OCI-LY1 (cell line): ENCODE results near the gene FAM200C.

ENCODE experiments used
- H2AFZ ChIP-seq: fragments of 200-600 bp; sonication (generic), shearing (Covaris generic); 2 replicates; pipeline ENCODE4 v1.6.0; 2014; ENCODE audit warnings: antibody characterized with exemption, mild to moderate bottlenecking, low read length
- H3F3A ChIP-seq: fragments of 200-600 bp; sonication (generic), shearing (Covaris generic); 2 replicates; pipeline ENCODE4 v1.6.0; 2014; ENCODE audit warnings: mild to moderate bottlenecking, antibody characterized with exemption, low read length, moderate library complexity; ENCODE audit not compliant: insufficient read depth
- H3K27ac ChIP-seq: fragments of 200-600 bp; sonication (generic); 2 replicates; pipeline ENCODE4 v1.5.1; 2014; ENCODE audit warnings: low read length, mixed run types, mild to moderate bottlenecking, low read depth; ENCODE audit not compliant: poor library complexity, severe bottlenecking
- H3K27me3 ChIP-seq: fragments of 200-600 bp; sonication (generic); 2 replicates; pipeline ENCODE4 v1.6.0; 2014; ENCODE audit warnings: antibody characterized with exemption, mild to moderate bottlenecking, low read length, moderate library complexity; ENCODE audit not compliant: insufficient read depth
- H3K36me3 ChIP-seq: fragments of 200-600 bp; sonication (generic); 2 replicates; pipeline ENCODE4 v1.6.1; 2014; ENCODE audit warnings: mild to moderate bottlenecking, antibody characterized with exemption, low read length, moderate library complexity, mixed read lengths; ENCODE audit not compliant: insufficient read depth
- H3K4me1 ChIP-seq: fragments of 200-600 bp; sonication (generic); 2 replicates; pipeline ENCODE4 v1.5.1; 2014; ENCODE audit warnings: mild to moderate bottlenecking, low read length, moderate library complexity; ENCODE audit not compliant: insufficient read depth, severe bottlenecking
- H3K4me2 ChIP-seq: fragments of 200-600 bp; sonication (generic), shearing (Covaris generic); 2 replicates; pipeline ENCODE4 v1.6.1; 2014; ENCODE audit warnings: low read length
- H3K4me3 ChIP-seq: fragments of 200-600 bp; sonication (generic); 2 replicates; pipeline ENCODE4 v1.5.1; 2014; ENCODE audit warnings: low read length, low read depth, mild to moderate bottlenecking, mixed read lengths; ENCODE audit not compliant: poor library complexity, severe bottlenecking
- H3K79me2 ChIP-seq: fragments of 200-600 bp; shearing (Covaris generic); 2 replicates; pipeline ENCODE4 v1.6.1; 2016; ENCODE audit warnings: mixed run types, low read length, mixed read lengths; ENCODE audit not compliant: insufficient read depth
- H3K9ac ChIP-seq: fragments of 200-600 bp; sonication (generic), shearing (Covaris generic); 2 replicates; pipeline ENCODE4 v1.6.1; 2014; ENCODE audit warnings: mild to moderate bottlenecking, low read length, mixed read lengths
- H3K9me2 ChIP-seq: fragments of 200-600 bp; sonication (generic), shearing (Covaris generic); 2 replicates; pipeline ENCODE4 v1.6.1; 2014; ENCODE audit warnings: low read depth, mild to moderate bottlenecking, low read length, mixed read lengths
- H3K9me3 ChIP-seq: fragments of 200-600 bp; shearing (Covaris generic); 2 replicates; pipeline ENCODE4 v1.6.1; 2014; ENCODE audit warnings: low read length, mixed read lengths
- H4K20me1 ChIP-seq: fragments of 200-600 bp; sonication (generic), shearing (Covaris generic); 2 replicates; pipeline ENCODE4 v1.6.0; 2016; ENCODE audit warnings: mild to moderate bottlenecking, low read length; ENCODE audit not compliant: insufficient read depth
- EZH2 ChIP-seq: fragments of 200-600 bp; sonication (generic), shearing (Covaris generic); IDR thresholded peaks from 2 replicates; pipeline ENCODE4 v1.8.0; 2017; ENCODE audit warnings: borderline replicate concordance, mixed run types, mild to moderate bottlenecking, antibody characterized with exemption, low read length, moderate library complexity, mixed read lengths
- TF ChIP-seq, protein P1 (sequence below): fragments of 200-600 bp; sonication (generic), shearing (Covaris generic); IDR thresholded peaks from 2 replicates; pipeline ENCODE4 v1.5.1; 2017; ENCODE audit warnings: mild to moderate bottlenecking, antibody characterized with exemption, low read length, moderate library complexity, mixed read lengths

FAM200C gene

DNA sequence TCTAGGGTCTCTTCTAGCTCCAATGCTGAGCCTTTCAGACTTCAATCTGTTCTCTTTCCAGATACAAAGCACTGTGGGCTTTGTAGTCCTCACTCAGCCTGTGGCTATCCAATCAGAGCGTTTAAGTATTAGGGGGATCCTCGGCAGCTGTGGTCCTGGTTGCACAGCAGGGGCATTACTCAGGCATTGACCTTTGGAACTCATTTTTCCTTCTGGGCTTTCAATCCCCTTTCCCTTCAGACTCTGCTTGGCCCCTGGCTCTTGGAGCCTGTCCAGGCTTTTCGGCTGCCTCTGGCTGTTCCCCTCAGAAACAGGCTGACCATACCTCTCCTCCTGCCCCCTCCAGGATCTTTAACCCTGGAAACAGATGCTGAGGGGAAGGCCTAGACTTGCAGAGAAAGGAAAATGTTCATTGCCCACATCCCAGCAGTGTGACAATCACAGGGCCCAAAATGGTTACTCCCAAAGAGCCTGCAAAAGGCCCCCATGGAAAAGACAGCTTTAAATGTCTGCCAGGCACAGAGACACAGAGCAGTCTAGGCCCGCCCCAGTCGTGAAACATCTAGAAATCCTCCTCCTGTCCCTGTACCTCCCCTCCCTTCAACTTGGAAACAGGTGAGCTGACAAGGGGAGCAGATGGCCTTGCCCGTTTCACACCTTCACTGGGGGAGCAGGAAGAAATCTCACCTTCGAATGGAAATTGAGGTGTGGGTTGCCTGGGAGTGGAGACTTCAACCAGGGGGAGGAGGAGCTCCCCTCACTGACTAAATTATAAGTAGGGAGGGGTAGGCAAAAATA, 43.1 kb downstream of the FAM200C start:
- Histone ChIP-seq H4K20me1 (no peaks in the 10 kb centered on the region), H3F3A (no peaks in the 10 kb centered on the region), H3K27me3 (0 out of 2 replicates have a peak, but pooled peaks cover 4% of the 10 kb centered on the region), H3K9ac (no peak overlapping the region), H3K79me2 (no peaks in the 10 kb centered on the region), H3K4me3 (no peak overlapping the region), H3K27ac (no peak overlapping the region), H3K4me2 (no peak overlapping the region), H3K4me1 (no peaks in the 10 kb centered on the region), H3K9me3 (no peaks in the 10 kb centered on the region), H2AFZ (no peak overlapping the region), H3K36me3 (no peaks in the 10 kb centered on the region), H3K9me2 (no peaks in the 10 kb centered on the region)
- TF ChIP-seq, protein P1, sequence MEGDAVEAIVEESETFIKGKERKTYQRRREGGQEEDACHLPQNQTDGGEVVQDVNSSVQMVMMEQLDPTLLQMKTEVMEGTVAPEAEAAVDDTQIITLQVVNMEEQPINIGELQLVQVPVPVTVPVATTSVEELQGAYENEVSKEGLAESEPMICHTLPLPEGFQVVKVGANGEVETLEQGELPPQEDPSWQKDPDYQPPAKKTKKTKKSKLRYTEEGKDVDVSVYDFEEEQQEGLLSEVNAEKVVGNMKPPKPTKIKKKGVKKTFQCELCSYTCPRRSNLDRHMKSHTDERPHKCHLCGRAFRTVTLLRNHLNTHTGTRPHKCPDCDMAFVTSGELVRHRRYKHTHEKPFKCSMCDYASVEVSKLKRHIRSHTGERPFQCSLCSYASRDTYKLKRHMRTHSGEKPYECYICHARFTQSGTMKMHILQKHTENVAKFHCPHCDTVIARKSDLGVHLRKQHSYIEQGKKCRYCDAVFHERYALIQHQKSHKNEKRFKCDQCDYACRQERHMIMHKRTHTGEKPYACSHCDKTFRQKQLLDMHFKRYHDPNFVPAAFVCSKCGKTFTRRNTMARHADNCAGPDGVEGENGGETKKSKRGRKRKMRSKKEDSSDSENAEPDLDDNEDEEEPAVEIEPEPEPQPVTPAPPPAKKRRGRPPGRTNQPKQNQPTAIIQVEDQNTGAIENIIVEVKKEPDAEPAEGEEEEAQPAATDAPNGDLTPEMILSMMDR = no peak
- TF ChIP-seq EZH2 = no peak

DNA sequence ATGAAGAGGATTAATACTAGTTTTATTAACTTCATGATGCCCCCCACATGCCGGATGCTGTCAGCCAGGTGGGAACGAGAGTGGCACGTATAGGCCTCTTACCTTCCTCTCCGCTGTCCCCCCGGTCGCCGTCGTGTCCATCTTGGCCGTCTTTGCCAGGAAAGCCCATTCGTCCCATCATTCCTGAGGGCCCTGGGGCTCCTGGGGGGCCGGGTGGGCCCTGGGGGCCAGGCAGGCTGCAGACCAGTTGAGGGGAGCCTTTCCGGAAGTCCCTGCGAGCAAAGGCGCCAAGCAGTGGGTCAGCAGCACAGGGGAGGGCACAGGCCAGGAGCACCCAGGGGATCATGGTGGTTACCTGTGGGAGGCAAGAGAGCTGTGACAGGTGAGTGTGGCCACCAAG, 45.2 kb downstream of the FAM200C start:
- no peaks in the 10 kb centered on the region for H3K4me1 ChIP-seq
- H3F3A ChIP-seq = no peaks in the 10 kb centered on the region
- H3K9me3 ChIP-seq = no peaks in the 10 kb centered on the region
- no peak overlapping the region for H3K4me2 ChIP-seq
- no peak overlapping the region for H3K4me3 ChIP-seq
- no peaks in the 10 kb centered on the region for H3K9me2 ChIP-seq
- no peaks in the 10 kb centered on the region for H4K20me1 ChIP-seq
- no peaks in the 10 kb centered on the region for H3K36me3 ChIP-seq
- H3K27ac ChIP-seq = no peak overlapping the region
- no peak overlapping the region for H3K9ac ChIP-seq
- no peaks in the 10 kb centered on the region for H3K27me3 ChIP-seq
- no peaks in the 10 kb centered on the region for H3K79me2 ChIP-seq
- H2AFZ ChIP-seq = no peak overlapping the region
- TF ChIP-seq EZH2 = no peak
- TF ChIP-seq, protein P1 = no peak

DNA sequence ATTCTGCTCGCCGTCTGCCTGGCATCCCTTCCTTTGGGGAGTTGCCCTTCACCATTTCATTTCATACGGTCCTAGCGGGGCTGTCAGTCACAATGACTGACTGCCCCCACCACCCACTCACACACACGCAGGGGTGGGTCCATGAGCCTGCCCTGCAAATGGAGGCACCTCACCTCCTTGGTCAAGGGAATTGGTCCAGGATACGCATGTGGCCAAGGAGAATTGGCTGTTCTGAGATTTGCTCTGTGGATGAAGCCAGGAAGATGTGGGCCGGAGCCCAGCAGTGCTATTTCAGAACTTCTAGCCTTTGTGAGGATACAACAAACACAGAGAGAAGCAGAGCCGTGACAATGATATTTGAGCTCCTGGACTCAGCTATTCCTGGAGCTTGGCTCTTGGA, 46.5 kb downstream of the FAM200C start:
- no peak overlapping the region for H3K4me3 ChIP-seq
- no peak for TF ChIP-seq EZH2
- TF ChIP-seq, protein P1 = no peak
- H3K9me3 ChIP-seq = no peaks in the 10 kb centered on the region
- H3K36me3 ChIP-seq = no peaks in the 10 kb centered on the region
- no peak overlapping the region for H3K27ac ChIP-seq
- H3K79me2 ChIP-seq = no peaks in the 10 kb centered on the region
- H3F3A ChIP-seq = no peaks in the 10 kb centered on the region
- H4K20me1 ChIP-seq = no peaks in the 10 kb centered on the region
- no peaks in the 10 kb centered on the region for H3K4me1 ChIP-seq
- H3K9ac ChIP-seq = no peak overlapping the region
- no peaks in the 10 kb centered on the region for H3K9me2 ChIP-seq
- no peak overlapping the region for H3K4me2 ChIP-seq
- H2AFZ ChIP-seq = no peak overlapping the region
- H3K27me3 ChIP-seq = peaks cover 4% of the 10 kb centered on the region; the same call in 1 of the 2 replicates
